GM12891 (cell line): Measurements from ENCODE around the gene CFDP1.

ENCODE experiments used
- POLR2A ChIP-seq: IDR thresholded peaks from 2 replicates; pipeline ENCODE4 v1.6.1; 2011; ENCODE audit warnings: low read depth, low read length, control low read depth
- POLR2AphosphoS5 ChIP-seq: IDR thresholded peaks from 2 replicates; pipeline ENCODE4 v1.6.1; 2011; ENCODE audit warnings: low read depth, low read length, control low read depth
- POU2F2 ChIP-seq: IDR thresholded peaks from 2 replicates; pipeline ENCODE4 v1.6.1; 2011; ENCODE audit warnings: low read depth, mild to moderate bottlenecking, control low read depth, low read length, moderate library complexity
- SPI1 ChIP-seq: IDR thresholded peaks from 2 replicates; pipeline ENCODE4 v1.6.1; 2011; ENCODE audit warnings: low read depth, low read length, control low read depth
- TAF1 ChIP-seq: IDR thresholded peaks from 2 replicates; pipeline ENCODE4 v1.6.1; 2011; ENCODE audit warnings: low read depth, low read length, control low read depth

GRCh38 chr16:75415169-75415905, 18.0 kb downstream of the CFDP1 start:
- TF ChIP-seq POLR2A, result no peak
- no peak for TF ChIP-seq TAF1
- TF ChIP-seq POLR2AphosphoS5, result no peak
- TF ChIP-seq SPI1, result no peak
- TF ChIP-seq POU2F2, result no peak
